Activated T-helper 1 cell treated with anti-CD3 and anti-CD28 coated beads, Interleukin-2, amount 50 U/mL, for 16 hours (primary cell): Measurements from ENCODE around the gene HOXB1.

Experiments used
- DNase-seq, 2 donors: peaks; one replicate each; pipeline ENCODE4 v3.0.0-alpha.2; 2020; ENCODE audit warnings: low read depth in 1 of 2, low spot score in 1 of 2

HOXB1 gene

DNA sequence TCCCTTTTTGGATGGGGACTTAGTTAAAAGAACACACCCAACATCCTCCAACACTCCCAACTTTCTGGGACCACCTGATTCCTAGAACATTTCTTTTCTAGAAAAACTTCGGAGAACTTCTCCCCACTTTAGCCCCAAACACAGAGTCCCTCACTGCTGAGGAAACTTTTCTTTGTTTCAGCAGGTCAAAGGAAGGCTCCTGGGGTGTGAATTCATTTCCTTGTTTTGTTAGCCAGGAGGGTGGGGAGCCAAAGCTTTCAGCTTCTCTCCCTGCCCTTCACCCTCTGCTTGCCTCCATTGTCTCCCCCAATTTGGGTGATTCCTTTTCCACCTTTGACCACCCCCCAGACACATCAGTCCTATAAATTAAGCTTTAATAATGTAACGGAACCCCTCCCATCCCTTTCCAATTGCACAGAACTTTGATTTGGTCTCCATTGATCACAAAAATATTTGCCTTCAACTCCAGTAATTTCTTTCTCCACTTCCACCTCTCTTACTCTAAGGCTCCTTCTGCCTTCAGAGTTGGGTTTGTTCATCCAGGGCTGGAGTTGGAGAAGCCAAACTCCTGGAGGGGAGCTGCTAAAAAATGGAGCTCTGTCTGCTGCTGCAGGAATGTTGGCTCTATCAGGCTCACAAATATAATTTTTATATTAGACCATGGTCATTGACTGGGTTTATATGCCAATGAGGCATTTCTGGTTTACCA, 37.0 kb upstream of the HOXB1 start:
- DNase-seq = no peak

DNA sequence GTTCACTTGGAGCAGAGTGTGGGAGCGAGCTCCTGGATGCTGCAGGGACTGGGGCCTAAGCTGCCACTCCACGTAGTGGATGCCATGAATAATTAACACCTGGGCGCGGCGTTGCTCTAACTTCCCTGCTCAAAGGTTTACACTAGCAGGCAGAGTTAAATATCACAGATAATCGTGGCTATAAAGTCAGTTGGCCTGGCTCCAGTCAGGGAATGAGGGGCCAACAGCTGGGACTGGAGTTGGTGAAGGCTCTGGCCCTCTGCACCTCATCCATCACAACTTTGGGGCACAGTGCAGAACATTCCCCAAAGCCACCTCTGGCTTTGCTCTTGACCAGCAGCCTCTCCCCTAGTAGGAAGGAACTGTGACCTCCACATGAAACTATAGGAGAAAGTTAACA, 36.4 kb upstream of the HOXB1 start:
- no peak for DNase-seq

DNA sequence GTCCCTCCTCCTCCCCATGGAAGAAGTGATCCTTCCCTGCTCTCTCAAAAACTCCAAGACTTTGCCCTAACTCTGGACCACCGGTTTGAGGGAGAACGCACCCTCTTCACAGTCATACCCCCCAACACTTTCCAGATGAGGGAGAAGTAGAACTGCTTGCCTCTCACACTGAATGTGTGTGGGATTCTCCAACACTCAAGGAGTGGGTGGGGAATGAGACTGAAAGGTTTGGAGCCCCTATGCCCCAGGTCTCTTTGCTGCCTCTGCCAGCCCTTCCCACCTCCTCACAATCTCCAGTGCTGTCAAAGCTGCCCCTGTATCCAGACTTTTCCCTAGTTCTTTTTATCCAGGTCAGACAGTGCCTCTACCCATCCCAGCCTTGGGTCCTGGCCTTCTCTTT, 35.9 kb upstream of the HOXB1 start:
- no peak for DNase-seq

DNA sequence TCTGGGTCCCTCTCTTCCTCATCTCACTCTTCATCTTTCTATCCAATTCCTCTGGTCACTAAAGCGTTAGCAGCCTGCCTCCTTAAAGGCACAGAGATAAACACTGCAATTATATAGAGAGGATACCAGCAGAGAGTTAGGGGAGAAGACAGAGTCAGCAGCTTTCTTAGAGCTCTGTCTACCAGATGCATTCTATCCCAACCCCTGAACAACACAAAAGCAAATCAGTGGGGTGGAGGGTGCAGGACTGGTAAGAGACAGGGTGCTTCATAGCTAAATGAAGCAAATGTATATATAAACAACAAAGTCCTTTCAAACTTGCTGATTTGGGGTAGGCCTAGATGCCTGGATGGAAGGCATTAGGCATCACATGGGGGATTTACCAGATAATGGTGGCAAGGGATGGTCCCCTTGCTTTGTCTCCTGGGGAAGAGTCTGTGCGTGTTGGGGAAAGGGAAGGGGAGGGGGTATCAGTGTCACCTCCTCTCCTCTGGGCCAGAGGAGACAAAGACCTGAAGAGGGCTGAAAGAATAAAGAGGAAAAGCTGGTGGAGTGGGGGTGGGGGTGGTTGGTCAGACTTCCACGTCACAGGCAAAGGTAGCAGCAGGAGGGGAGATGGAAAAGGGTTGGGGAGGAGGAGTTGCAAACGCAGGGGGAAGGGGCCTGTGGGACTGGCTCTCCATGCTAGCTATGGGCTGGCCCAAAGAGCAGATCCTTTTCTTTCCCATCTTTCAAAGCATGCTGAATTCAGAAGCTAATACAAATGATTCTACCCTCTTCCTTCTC, 35.3 kb upstream of the HOXB1 start:
- DNase-seq = no peak

DNA sequence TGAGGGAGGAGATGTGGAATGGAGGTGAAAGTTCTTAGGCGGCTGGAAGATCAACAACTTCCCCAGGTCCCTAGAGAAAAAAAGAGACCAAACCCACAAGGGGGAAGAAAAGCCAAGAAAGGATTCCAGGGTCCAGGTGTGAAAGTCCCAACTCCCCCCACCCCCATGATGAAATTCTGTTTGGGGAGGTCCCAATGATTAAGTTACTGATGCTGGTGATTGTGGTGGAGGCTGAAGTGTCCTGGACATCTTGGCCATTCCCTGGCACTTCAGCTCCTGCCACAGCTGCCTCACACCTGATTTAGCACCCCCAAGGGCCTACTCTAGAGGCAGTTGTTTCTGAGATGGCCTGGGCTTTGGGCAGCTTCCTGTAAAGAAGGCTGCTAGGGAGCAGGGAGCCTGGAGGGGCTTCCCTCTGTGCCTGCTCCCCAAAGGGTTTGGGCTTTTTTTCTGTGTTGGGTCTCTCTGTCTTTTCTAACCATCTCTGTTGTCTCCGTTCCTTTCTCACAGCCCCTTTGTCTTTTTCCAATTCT, 34.3 kb upstream of the HOXB1 start:
- DNase-seq = no peak

DNA sequence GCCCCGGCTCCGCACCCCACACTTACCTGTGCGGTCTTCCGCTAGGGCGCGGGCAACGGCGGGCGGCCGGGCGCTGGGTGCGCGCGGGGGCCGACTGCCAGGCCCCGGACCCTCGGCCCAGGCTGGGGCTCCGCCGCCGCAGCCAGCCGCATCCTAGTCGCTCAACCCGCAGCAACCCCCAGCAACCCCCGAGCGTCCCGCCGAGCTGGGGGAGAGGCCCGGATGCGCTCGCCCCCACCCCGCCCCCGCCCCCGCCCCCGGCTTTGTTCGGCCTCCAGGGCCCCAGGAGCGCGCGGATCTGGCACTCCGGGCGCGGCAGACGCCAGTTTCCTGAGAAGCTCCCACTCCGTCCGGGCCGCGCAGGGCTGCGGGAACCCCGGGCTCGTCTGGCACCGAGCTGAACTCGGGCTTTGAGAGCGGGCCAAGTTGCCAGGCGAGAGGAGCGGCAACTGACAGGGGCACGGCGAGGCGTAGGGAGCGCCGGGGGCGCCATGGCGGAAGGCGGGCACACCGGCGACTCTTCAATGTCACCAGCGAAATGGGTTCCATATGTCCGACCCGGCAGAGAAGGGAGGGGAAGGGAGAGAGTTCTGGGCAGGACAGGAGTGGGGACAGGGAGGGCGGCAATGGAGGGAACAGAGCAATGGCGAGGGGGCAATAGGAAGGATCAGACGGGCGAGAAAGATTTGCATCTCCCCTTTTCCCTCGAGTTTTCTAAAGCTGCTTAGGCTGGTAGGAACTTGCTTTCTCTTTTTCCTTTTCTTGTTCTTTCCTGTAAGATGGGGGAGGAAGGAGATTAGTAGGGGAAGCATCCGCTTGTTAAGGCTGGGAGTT, 33.6 kb upstream of the HOXB1 start:
- DNase-seq = no peak

DNA sequence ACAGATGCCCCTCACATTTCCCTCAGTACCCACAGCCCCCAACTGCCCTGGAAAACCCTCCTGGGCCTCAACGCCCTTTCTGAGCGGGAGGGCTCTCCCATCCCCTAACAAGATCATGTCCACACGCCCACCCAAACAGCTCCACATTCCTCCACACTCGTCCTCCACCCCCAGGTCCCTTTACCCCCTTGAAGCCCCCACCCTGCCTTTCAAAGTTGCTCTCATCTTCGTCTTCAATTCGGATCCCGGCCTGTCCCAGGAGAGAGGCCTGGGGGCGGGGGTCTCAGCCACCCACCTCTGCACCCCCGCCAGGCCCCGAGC, 33.0 kb upstream of the HOXB1 start:
- DNase-seq = no peak

DNA sequence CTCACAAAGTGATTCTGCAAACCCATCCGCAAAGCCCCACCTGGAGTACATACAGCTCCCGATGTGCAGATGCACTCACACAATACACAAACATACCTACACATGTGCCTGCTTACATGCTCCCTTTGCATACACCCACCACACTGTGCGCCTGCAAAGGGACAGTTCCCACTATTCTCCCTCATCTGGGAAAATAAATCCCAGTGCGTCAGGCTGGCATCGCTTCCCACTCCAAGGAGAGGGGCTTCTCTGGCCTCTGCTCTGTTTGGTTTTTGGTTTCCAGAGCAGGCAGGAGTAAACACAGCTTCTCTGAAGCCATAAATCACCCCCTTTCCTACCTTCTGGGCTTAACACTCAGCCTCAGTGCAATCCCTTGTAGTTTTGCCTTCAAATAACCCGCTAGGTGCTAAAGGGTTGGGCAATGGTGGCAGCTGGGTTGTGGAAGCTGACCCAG, 32.6 kb upstream of the HOXB1 start:
- DNase-seq = no peak

DNA sequence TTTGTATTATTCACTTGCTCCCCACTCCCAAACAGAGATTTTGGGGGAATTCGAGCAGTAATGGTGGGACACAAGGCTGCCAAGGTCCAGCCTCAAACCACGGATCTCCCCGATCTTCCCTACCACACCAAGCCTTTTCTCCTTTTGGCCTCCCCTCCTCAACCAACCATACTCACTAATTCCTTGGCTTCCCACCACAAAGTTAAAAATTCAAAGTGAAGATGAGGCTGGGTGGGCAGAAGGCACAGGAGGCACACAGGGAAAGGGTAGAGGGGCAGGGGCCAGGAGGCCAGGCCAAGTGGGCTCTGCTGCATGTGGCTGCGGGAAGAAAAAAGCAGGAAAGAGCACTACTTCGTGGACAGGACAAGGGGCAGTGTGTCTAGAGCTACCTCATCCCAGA, 32.1 kb upstream of the HOXB1 start:
- no peak for DNase-seq

DNA sequence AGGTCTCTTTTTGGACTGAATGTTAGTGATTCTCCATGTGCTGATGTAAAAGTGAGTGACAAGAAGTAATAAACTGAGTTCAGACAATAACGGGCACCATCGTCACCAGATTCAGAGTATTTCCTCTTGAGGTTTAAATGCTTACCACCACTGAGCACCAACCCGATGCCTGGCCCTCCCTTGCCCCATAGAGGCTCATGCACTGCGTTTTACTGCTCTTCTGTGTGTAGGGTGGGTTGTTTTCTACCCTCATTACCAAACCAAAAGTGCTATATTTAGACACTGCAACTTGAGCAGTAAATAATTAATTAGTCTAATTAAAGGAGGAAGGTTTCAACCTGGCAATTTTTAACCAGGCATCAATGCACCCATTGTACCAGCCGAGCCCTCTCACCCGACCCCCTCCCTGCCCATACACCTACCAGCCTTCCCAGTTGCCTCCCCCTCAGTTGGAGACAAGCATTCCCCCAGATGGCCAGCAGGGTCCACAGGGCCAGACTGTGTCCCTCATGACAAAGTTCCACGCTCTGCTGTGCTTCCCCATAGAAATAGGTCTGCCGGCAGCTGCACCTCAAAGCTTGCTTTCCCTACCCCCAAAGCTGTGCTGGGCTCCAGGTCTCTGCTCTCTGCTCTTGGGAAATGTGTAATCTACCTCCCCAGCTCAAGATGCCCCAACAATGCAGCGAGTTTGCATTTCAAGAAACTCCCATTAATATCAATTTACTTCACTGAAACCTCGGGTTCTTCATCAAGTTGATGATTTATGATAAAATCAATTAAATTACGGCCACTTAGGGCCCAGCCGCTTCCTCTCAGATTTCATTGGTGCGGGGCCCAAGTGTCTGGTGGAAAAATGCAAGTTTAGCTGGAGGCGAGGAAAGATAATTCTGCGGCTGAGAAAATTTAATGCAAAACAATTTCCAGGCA, 31.3 kb upstream of the HOXB1 start:
- DNase-seq = no peak

DNA sequence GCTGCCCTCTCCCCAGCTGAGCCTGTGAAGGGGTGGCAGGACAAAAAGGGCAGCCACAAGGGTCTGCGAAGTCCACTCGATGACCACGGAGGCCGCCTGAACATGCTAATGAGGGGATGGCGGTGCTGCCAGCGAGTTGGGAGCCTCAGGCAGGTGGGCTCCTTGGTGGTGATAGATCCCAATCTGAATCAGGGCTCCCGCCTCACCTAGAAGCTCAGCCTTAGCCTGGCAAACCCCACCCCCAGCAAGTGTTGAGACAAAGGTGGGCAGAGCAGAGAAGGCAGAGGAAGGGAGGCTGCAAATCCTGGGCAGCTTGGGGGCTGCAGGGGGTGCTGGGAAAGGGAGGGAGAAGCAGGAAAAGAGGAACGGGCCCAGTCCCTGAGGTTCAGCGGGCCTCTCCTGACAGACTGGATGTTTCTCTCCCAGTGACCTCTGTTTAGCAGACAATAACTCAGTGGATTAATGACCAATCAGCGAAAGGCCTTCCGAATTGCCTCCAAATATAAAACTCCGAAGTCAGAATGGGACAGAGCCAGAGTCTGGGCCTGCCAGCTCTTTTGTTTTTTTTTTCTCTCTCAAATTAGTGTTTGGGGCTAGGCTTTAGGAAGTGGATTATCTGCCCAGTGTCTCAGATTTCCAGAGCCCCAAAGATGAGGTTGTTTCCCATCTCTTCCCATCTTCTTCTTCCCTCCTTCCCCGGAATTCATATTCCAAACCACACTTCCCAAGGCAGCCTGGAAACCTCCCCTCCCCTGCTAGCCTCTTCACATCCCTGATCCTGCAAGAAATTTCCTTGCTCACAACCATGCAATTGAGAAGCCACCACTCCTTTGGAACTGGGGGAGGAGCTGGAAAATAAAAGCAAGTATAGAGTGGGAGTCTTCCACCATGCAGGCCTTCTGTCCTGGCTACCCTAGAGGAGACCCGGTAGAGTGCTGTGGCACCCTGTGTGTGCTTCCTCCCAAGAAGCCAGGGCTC, 29.3 kb upstream of the HOXB1 start:
- no peak for DNase-seq

DNA sequence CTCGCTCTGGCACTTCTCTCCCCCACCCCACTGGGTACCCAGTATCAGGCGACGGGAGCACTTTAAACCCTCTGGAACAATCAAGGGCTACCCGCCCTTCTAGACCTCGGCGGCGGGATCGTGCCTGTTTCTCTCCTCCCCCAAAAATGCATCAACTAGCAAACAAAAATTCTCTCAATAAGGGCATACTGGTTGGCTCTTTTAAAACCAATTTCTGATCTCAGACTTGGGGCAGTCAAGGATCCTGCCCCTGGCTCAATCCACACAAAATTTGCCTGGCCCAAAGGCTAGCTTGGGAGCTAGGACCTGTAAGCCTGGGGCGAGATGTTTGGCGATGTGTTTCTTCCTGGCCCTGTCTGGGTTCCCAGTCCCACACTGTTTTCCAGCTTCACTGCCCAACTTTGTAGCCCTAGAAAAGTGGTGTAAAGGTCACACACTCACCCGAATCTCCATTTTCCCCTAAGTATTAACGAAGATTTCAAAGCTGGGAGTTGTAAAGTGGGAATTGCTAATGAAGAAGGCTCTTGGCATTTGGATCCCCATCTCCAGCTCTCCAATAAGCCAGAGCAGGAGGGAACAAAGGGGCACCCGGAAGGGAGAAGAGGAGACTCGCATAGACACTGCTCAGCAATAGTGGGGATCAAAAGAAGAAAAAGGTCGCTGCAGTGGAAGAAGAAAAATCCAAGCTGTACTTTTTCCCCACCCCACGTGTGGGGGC, 28.5 kb upstream of the HOXB1 start:
- DNase-seq = no peak

DNA sequence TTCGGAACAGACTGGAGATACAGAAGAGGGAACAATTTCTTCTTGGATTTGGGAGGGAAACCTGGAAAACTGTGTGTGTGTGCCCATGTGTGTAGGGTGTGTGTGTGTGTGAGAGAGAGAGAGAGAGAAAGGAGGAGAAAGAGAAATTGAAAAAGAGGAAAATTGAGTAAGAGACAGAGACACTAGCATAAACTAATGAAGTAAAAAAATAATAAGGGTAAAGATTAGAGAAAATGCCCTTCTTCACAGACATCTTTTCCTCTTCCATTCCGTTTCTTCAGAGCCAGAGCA, 28.0 kb upstream of the HOXB1 start:
- DNase-seq = no peak

DNA sequence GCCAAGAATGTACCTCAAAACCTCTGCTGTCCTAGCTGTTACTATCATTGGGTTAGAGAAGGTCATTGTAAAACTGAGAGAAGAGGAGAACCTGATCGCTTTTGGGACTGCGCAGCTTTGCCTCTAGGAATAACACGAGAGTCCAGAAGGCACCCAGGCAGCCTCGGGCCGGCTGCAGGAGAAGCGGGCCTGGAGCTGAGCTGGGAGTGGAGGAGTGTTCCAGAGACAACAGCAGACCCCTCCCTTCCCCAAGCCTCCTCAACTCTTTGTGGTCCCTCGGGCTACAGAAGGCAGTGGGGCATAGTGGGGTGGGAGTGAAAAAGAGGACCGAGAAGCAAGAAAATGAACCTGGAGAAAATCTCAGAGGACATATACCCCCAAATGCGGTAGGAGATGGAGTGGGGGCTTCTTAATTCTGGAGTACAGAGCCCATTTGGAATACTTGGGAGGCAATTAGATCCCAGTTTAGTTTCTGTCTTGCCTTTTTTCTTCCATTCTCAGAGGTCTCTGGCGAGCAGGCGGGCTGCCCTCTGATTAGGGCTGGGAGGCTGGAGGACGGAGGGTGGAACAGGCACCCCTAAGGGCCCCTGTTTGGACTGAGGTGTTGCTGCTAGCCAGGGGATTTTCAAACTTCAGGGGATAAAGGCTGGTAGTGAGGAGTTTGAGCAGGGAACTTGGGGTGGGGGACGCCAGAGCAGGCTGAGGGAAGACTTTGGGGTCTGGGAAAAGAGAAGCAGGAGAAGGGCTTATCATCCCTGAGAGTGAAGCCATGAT, 27.4 kb upstream of the HOXB1 start:
- no peak for DNase-seq

DNA sequence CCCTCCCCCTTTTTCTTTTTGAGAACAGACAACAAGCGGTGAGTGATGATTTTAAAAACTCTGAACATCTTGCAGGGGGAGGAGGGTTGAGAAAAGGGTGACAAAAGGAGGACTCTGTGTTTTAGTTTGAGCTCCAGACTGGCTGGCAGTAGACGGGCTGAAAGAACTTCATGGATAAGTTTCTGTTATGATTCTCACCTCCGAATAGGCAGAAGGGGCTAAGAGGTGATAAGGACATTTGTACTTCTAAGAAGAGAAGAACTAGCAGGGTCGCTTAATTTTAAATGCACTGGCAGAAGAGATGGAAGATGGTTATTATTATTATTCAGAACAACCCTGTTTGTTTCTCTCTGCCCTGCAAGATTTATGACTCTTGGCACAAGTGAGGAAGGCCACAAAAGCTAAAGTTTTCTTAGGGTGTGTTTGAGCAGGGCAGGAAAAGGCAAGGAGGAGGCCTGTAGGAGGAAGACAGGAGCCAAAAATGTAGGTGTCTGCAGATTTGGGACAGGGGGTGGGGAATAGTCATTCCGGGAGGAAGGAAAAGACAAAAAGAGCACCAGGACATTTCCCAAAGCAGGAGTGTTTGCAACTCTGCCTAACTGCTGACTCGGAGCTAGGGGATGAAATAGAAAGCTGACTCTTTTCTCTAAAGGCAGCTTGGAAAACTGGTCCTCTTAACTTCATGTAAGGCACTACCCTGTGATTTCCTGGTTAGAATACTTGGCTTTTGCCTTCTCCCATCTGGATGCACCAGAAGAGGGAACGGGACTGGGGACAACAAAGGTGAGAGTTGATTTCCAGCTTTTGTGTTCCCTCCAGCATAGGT, 26.0 kb upstream of the HOXB1 start:
- DNase-seq = no peak

DNA sequence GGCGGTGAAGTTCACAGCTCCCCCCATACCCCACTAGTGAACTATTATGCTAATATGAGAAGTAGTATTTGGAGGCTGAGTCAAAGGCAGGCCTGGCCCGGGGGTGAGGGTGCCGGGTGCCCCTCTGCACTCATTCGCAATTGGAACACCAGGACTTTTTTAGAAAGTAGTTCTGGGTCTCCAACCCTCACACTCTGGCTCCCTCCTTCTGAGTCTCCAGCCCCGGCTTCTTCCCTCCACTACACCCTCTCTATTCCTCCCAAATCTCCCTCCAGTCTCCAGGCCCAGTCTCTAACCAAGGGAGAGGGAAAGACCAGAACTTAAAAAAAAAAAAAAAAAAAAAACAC, 25.4 kb upstream of the HOXB1 start:
- no peak for DNase-seq
